Measurements from ENCODE around the gene CAMTA1.

DNA sequence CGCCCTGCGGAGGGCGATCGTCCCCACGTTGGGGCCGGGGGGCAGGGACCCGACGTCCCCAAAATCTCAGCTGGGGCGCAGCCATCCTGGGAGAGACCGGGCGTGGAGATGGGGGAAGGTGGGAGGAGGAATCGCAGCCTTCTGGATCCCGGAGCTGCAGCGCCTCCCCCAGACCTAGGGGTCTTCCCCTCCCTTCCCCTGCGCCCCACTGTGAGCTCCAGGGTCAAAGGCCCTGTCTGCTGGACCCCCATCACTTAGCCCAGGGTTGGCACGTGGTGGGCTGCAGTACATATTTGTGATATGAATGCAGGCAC is 895.7 kb downstream of the CAMTA1 start:
- TF ChIP-seq SUZ12 (IDR thresholded peaks at IDR 0.05) (no peak), HDGF (IDR thresholded peaks at IDR 0.05; ENCODE audit: borderline replicate concordance) (no peak), SP1 (IDR thresholded peaks at IDR 0.05) (no peak), LEF1 (IDR thresholded peaks at IDR 0.05; ENCODE audit: borderline replicate concordance) (no peak), TARDBP (IDR thresholded peaks at IDR 0.05) (no peak), FOXK2 (IDR thresholded peaks at IDR 0.05) (no peak)
- TF ChIP-seq, protein P1, sequence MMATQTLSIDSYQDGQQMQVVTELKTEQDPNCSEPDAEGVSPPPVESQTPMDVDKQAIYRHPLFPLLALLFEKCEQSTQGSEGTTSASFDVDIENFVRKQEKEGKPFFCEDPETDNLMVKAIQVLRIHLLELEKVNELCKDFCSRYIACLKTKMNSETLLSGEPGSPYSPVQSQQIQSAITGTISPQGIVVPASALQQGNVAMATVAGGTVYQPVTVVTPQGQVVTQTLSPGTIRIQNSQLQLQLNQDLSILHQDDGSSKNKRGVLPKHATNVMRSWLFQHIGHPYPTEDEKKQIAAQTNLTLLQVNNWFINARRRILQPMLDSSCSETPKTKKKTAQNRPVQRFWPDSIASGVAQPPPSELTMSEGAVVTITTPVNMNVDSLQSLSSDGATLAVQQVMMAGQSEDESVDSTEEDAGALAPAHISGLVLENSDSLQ (IDR thresholded peaks at IDR 0.05) = no peak
